Measurements from ENCODE around the gene VRK1. TPM values are rescaled to one million over a fixed set of nuclear protein-coding genes. Genes with fewer than 3 reads are reported as not detected.

VRK1 gene
- total and polyA plus RNA-seq, 2 of the 8 experiments (the other 6 are each of a cell fraction or from before 2014, with no cell fraction given), result 24.2 to 64.8 TPM

- Histone ChIP-seq H3K18ac (ENCODE audit: extremely low read depth, low read length) (no peak overlapping the region), H3K9me3 (ENCODE audit: insufficient read depth in 2 of 2, low read depth in 1 of 2, low read length in 1 of 2) (peaks cover 0 to 8% of the 10 kb centered on the region in 2 experiments; a peak in 3 of 4 replicates), H3K79me2 (ENCODE audit: control insufficient read depth in 1 of 2, insufficient read depth in 2 of 2, low read length in 2 of 2) (no peaks in the 10 kb centered on the region), H2AK5ac (ENCODE audit: low read depth, low read length) (no peak overlapping the region), H3K4me1 (replicated peaks in 1 of 4; ENCODE audit: control insufficient read depth in 3 of 4, insufficient read depth in 4 of 4, low read length in 3 of 4) (peaks cover 0 to 5% (median 4%) of the 10 kb centered on the region in 4 experiments; a peak in 3 of 7 replicates), H2BK12ac (ENCODE audit: low read depth, low read length) (no peak overlapping the region), H3K9ac (replicated peaks in 1 of 4; ENCODE audit: extremely low read depth in 1 of 4, low read depth in 3 of 4, low read length in 3 of 4) (no peak overlapping the region), H2BK15ac (ENCODE audit: low read length) (no peak overlapping the region), H3K79me1 (ENCODE audit: low read depth, low read length) (no peaks in the 10 kb centered on the region), H2BK20ac (ENCODE audit: low read length) (no peak overlapping the region), H3K56ac (replicated peaks; ENCODE audit: insufficient read length, low read depth, low read length) (no peak overlapping the region), H4K8ac (ENCODE audit: extremely low read depth, insufficient read depth, low read length) (no peak overlapping the region), H4K5ac (ENCODE audit: insufficient read length, low read depth, low read length) (no peak overlapping the region), H2BK120ac (replicated peaks; ENCODE audit: low read depth, low read length) (no peak overlapping the region), H3K36me3 (ENCODE audit: control insufficient read depth in 2 of 4, insufficient read depth in 4 of 4, low read length in 3 of 4) (no peaks in the 10 kb centered on the region; a peak in 1 of 8 replicates), H2AFZ (ENCODE audit: low read length) (no peak overlapping the region), H4K20me1 (replicated peaks in 1 of 2; ENCODE audit: control insufficient read depth in 1 of 2, insufficient read depth in 2 of 2, low read length in 2 of 2) (no peaks in the 10 kb centered on the region), H3K4me3 (ENCODE audit: extremely low read depth in 1 of 4, insufficient read depth in 2 of 4, low read depth in 3 of 4, low read length in 4 of 4) (no peak overlapping the region), H3K4ac (replicated peaks; ENCODE audit: insufficient read length, low read depth, low read length) (no peak overlapping the region), H3K4me2 (ENCODE audit: insufficient read depth in 1 of 2, low read depth in 2 of 2, low read length in 2 of 2) (no peak overlapping the region), H3K27ac (ENCODE audit: low read depth, low read length) (no peak overlapping the region), H3K23me2 (ENCODE audit: low read depth, low read length) (no peaks in the 10 kb centered on the region), H3K14ac (ENCODE audit: insufficient read length) (no peak overlapping the region), H2BK5ac (ENCODE audit: low read depth, low read length) (no peak overlapping the region), H3K27me3 (replicated peaks in 1 of 4; ENCODE audit: control insufficient read depth in 3 of 4, extremely low read depth in 1 of 4, insufficient read depth in 3 of 4, low read length in 3 of 4) (no peaks in the 10 kb centered on the region), H4K91ac (replicated peaks; ENCODE audit: insufficient read length, low read length) (no peak overlapping the region), H3K23ac (ENCODE audit: insufficient read length) (no peak overlapping the region)
- WGBS, 2 experiments (ENCODE audit: extremely low coverage in 1 of 2, insufficient coverage in 1 of 2, insufficient read length in 1 of 2, insufficient replicate concordance in 2 of 2, low coverage in 1 of 2, low lambda C conversion rate in 2 of 2, missing lambda C conversion rate in 1 of 2), result 91% methylated on average over 3 of the region's 3 CpGs; no CpG with 5 or more reads in 1 of the 2 experiments
- FAIRE-seq (no peak), DNase-seq (ENCODE audit: low read depth in 1 of 2, low spot score in 2 of 2) (no peak)
- POLR2A ChIA-PET (ENCODE audit: partially characterized antibody), result no interaction called here
- TF ChIP-seq TEAD4 (IDR thresholded peaks at IDR 0.05; ENCODE audit: low read depth, low read length), result no peak
- TF ChIP-seq BACH1 (IDR thresholded peaks at IDR 0.05; ENCODE audit: low read length), result no peak
- no peak for TF ChIP-seq SP1 (IDR thresholded peaks at IDR 0.05; ENCODE audit: low read depth, low read length)
- no peak for TF ChIP-seq KDM5A (IDR thresholded peaks at IDR 0.05; ENCODE audit: low read length)
- TF ChIP-seq CHD1 (IDR thresholded peaks at IDR 0.05; ENCODE audit: low read depth, low read length), result no peak
- TF ChIP-seq HDAC6 (IDR thresholded peaks at IDR 0.05; ENCODE audit: low read depth, low read length), result no peak
- TF ChIP-seq SP4 (IDR thresholded peaks at IDR 0.05; ENCODE audit: low read length), result no peak
- TF ChIP-seq TAF1 (IDR thresholded peaks at IDR 0.05; ENCODE audit: low read depth, low read length), result no peak
- TF ChIP-seq ATF3 (IDR thresholded peaks at IDR 0.05; ENCODE audit: insufficient read depth, low read depth, low read length), result no peak
- TF ChIP-seq TAF7 (optimal IDR thresholded peaks at IDR 0.05; ENCODE audit: borderline replicate concordance, low read depth, low read length), result no peak
- TF ChIP-seq RAD21 (IDR thresholded peaks at IDR 0.05 in 1 of 2, conservative IDR thresholded peaks at IDR 0.05 in 1 of 2; ENCODE audit: low read depth in 2 of 2, low read length in 2 of 2), result no peak
- TF ChIP-seq GTF2F1 (IDR thresholded peaks at IDR 0.05; ENCODE audit: borderline replicate concordance, low read depth, low read length), result no peak
- no peak for TF ChIP-seq CEBPB (IDR thresholded peaks at IDR 0.05; ENCODE audit: low read depth, low read length)
- no peak for TF ChIP-seq JUN (IDR thresholded peaks at IDR 0.05; ENCODE audit: low read depth, low read length)
- no peak for TF ChIP-seq CBX5 (IDR thresholded peaks at IDR 0.05; ENCODE audit: low read depth, low read length)
- CTCF ChIA-PET (ENCODE audit: partially characterized antibody), result interaction anchor here (1.4 kb wide), 1 partner anchor 12 kb away, joined by 5 read pairs; no protein-coding TSS in a partner anchor
These were observed 108.6 kb downstream of the VRK1 start for GRCh38 chr14:96905825-96906224.

Measured in H1 (cell line).